PC-3 (cell line): ENCODE data around the gene TSKS. TPM values are rescaled to one million over a fixed set of nuclear protein-coding genes. Genes with fewer than 3 reads are reported as not detected.

ENCODE experiments used
- ATAC-seq: fragments of 200-7000 bp; cut with Tn5 transposase; 2 replicates; pipeline ENCODE4 v1.9.1; 2020; ENCODE audit warnings: mild to moderate bottlenecking, moderate library complexity
- BruUV-seq: library from RNA; stranded (reverse); fragments of 400-500 nt; replicated peaks from 2 replicates; lab custom pipeline; 2021; lab: Mats Ljungman, UMichigan
- CTCF ChIA-PET: fragments of 300-600 bp; sonication (Branson Sonifier 250); formaldehyde crosslinking; loops from one replicate; lab custom pipeline; 2022; ENCODE audit warnings: antibody characterized with exemption; lab: Charles Lee
- POLR2A ChIA-PET: fragments of 300-600 bp; sonication (Branson Sonifier 250); formaldehyde crosslinking; loops from one replicate; lab custom pipeline; 2022; ENCODE audit warnings: antibody characterized with exemption; ENCODE audit not compliant: unreplicated experiment; lab: Charles Lee
- DNase-seq: peaks from one replicate; pipeline ENCODE4 v3.0.0-alpha.2; 2015
- H2AFZ ChIP-seq: fragments of 300-600 bp; sonication (generic); 2 replicates; pipeline ENCODE4 v1.6.0; 2016; ENCODE audit warnings: antibody characterized with exemption, low read length
- H3F3A ChIP-seq: fragments of 300-600 bp; sonication (generic); one replicate; pipeline ENCODE4 v1.6.0; 2017; ENCODE audit warnings: antibody characterized with exemption, low read length, control low read depth, mild to moderate bottlenecking; ENCODE audit not compliant: unreplicated experiment
- H3K27ac ChIP-seq: fragments of 300-600 bp; sonication (generic); 2 replicates; pipeline ENCODE4 v1.5.1; 2016; ENCODE audit warnings: mild to moderate bottlenecking, low read length
- H3K27me3 ChIP-seq: fragments of 300-600 bp; sonication (generic); 2 replicates; pipeline ENCODE4 v1.6.1; 2016; ENCODE audit warnings: low read length, mixed read lengths
- H3K36me3 ChIP-seq: fragments of 300-600 bp; sonication (generic); 2 replicates; pipeline ENCODE4 v1.6.1; 2016; ENCODE audit warnings: low read depth, mixed run types, low read length, mixed read lengths
- H3K4me1 ChIP-seq: fragments of 300-600 bp; sonication (generic); 2 replicates; pipeline ENCODE4 v1.5.1; 2016; ENCODE audit warnings: low read length; ENCODE audit not compliant: insufficient read depth
- H3K4me2 ChIP-seq: fragments of 300-600 bp; sonication (generic); 2 replicates; pipeline ENCODE4 v1.6.0; 2016; ENCODE audit warnings: low read length
- H3K4me3 ChIP-seq: fragments of 300-600 bp; sonication (generic); 2 replicates; pipeline ENCODE4 v1.5.1; 2016; ENCODE audit warnings: mild to moderate bottlenecking, low read length, mixed read lengths
- H3K79me2 ChIP-seq: fragments of 300-600 bp; sonication (generic); 2 replicates; pipeline ENCODE4 v1.6.1; 2017; ENCODE audit warnings: low read length, mixed read lengths
- H3K9ac ChIP-seq: fragments of 300-600 bp; sonication (generic); 2 replicates; pipeline ENCODE4 v1.6.0; 2016; ENCODE audit warnings: mild to moderate bottlenecking, low read length
- H3K9me2 ChIP-seq: fragments of 300-600 bp; sonication (generic); replicated peaks from 2 replicates; pipeline ENCODE4 v1.6.1; 2016; ENCODE audit warnings: mixed run types, low read length, mixed read lengths
- H3K9me3 ChIP-seq: fragments of 300-600 bp; sonication (generic); 2 replicates; pipeline ENCODE4 v1.6.1; 2016; ENCODE audit warnings: low read length, mixed read lengths
- H4K20me1 ChIP-seq: fragments of 300-600 bp; sonication (generic); 2 replicates; pipeline ENCODE4 v1.6.1; 2016; ENCODE audit warnings: low read length, mixed read lengths
- CTCF ChIP-seq: fragments of 300-600 bp; sonication (generic); conservative IDR thresholded peaks from 2 replicates; pipeline ENCODE4 v1.5.1; 2017; ENCODE audit warnings: antibody characterized with exemption, low read depth, mild to moderate bottlenecking, low read length
- EZH2 ChIP-seq: fragments of 300-600 bp; sonication (generic); IDR thresholded peaks from one replicate; pipeline ENCODE4 v1.6.1; 2017; ENCODE audit warnings: antibody characterized with exemption, mild to moderate bottlenecking, low read length; ENCODE audit not compliant: unreplicated experiment
- EZH2phosphoT487 ChIP-seq: fragments of 300-600 bp; sonication (generic); IDR thresholded peaks from 2 replicates; pipeline ENCODE4 v1.6.1; 2018; ENCODE audit warnings: mild to moderate bottlenecking, antibody characterized with exemption, low read length, borderline replicate concordance
- intact Hi-C: fragments of 100-400 bp; cut with micrococcal nuclease; formaldehyde crosslinking; loops from 2 replicates; pipeline ENCODE4 v1.9.0; 2023
- total RNA-seq: library from RNA; depleted of rRNA; stranded (reverse); fragments of >200 nt; gene quantifications from 2 replicates; pipeline ENCODE4 v1.2.3, GENCODE V29; 2014

The TSKS gene
- total RNA-seq, 1 experiment from 2014 or later: not detected

DNA sequence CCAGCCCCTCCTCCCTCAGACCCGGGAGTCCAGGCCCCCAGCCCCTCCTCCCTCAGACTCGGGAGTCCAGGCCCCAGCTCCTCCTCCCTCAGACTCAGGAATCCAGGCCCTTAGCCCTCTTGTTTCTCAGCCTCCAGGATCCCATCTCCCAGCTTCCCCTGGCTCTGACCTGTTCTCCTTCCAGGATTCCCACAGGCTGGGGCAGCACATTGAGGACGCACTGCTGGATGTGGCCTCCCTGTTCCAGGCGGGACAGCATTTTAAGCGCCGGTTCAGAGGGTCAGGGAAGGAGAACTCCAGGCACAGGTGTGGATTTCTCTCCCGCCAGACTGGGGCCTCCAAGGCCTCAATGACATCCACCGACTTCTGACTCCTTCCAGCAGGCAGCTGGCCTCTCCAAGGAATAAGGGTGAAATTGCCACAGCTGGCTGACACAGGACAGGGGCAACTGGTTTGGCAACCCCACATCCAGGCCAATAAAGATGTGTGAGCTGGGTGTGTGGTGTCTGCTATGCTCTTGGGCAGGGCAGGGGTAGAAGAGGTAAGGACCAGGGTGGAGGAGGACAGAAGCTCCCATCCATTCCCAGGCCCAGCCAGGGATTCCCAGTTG is 49.8 kb downstream of the TSKS start:
- Histone ChIP-seq H3K9me3 (no peaks in the 10 kb centered on the region), H2AFZ (no peak overlapping the region), H3K9me2 (no peaks in the 10 kb centered on the region), H3K4me1 (peaks cover 21% of the 10 kb centered on the region), H3K79me2 (no peaks in the 10 kb centered on the region), H3K9ac (no peak overlapping the region), H3K4me2 (peak overlapping the region; percentile 66), H3K36me3 (no peaks in the 10 kb centered on the region), H3K4me3 (no peak overlapping the region), H3K27me3 (no peaks in the 10 kb centered on the region), H3F3A (no peaks in the 10 kb centered on the region), H4K20me1 (no peaks in the 10 kb centered on the region), H3K27ac (peak overlapping the region; percentile 30)
- no TSS peak for BruUV-seq
- POLR2A ChIA-PET: interaction anchor here (0.6 to 0.7 kb wide), 2 partner anchors 49 to 72 kb away, joined by 4 to 5 read pairs; partner anchors contain the start of gene SCAF1
- DNase-seq (peak; percentile 86), ATAC-seq (peak; percentile 68)
- CTCF ChIA-PET: no interaction called here
- intact Hi-C loops: no loop called here
- no peak for TF ChIP-seq EZH2phosphoT487
- no peak for TF ChIP-seq EZH2
- TF ChIP-seq CTCF: no peak

DNA sequence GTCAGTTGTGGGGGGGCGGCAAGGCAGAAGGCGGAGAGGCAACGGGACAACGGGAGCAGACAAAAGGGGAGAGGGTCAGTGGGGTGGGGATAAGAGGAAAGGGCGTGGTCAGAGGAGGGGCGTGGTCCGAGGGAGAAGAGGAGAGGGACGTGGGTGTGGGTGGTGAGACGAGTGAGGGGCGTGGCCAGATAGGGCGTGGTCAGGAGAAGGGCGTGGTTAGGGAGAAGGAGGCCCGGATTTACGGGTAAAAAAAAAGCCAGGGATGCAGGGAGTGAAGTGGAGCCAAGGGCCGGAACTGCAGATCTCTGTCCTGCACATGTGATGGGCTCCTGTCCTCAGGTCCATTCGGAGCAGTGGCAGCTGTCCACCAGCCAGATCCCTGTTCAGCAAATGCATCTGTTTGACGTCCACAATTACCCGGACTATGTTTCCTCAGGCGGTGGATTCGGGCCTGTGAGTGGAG is 50.7 kb downstream of the TSKS start:
- ATAC-seq (peak; percentile 57), DNase-seq (peak; percentile 86)
- intact Hi-C loops: no loop called here
- H3K4me3 ChIP-seq: no peak overlapping the region
- H2AFZ ChIP-seq: no peak overlapping the region
- ChIA-PET POLR2A (no interaction called here), CTCF (no interaction called here)
- no peaks in the 10 kb centered on the region for H3K79me2 ChIP-seq
- H3K4me2 ChIP-seq: no peak overlapping the region; the same call in 1 of the 2 replicates
- H3K27ac ChIP-seq: no peak overlapping the region
- H3K9me3 ChIP-seq: no peaks in the 10 kb centered on the region
- no peaks in the 10 kb centered on the region for H3K27me3 ChIP-seq
- H3K4me1 ChIP-seq: peaks cover 21% of the 10 kb centered on the region
- H4K20me1 ChIP-seq: no peaks in the 10 kb centered on the region
- H3K36me3 ChIP-seq: no peaks in the 10 kb centered on the region
- H3K9ac ChIP-seq: no peak overlapping the region
- no peaks in the 10 kb centered on the region for H3K9me2 ChIP-seq
- BruUV-seq: no TSS peak
- TF ChIP-seq CTCF (no peak), EZH2 (no peak), EZH2phosphoT487 (no peak)
- H3F3A ChIP-seq: no peaks in the 10 kb centered on the region

DNA sequence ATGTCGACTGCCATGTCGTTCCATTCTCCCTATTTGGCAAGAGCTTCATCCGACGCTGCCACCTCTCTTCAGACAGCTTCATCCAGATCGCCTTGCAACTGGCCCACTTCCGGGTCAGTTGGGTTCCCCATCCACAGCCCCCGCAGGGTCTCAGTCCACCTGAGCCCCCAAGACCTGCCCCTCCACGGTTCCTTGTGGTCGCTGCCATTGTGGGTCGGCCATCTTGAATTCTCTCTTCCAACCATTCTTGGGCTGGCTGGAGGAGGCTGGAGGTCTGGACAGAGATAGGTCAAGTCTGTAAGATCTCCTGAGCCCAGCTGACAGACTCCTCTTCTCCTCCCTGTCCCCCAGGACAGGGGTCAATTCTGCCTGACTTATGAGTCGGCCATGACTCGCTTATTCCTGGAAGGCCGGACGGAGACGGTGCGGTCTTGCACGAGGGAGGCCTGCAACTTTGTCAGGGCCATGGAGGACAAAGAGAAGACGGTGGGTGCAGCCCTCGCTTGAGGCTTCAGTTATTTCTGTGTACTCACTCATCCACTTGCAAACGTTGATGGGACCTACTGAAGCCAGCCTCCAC is 52.6 kb downstream of the TSKS start:
- intact Hi-C loops: no loop called here
- BruUV-seq: no TSS peak
- ATAC-seq (peak; percentile 46), DNase-seq (peak; percentile 72)
- no peak overlapping the region for H3K9ac ChIP-seq
- H3K9me3 ChIP-seq: no peaks in the 10 kb centered on the region
- no peaks in the 10 kb centered on the region for H3K79me2 ChIP-seq
- H3K27me3 ChIP-seq: no peaks in the 10 kb centered on the region
- CTCF ChIA-PET: no interaction called here
- TF ChIP-seq EZH2phosphoT487: no peak
- TF ChIP-seq CTCF: no peak
- no peak for TF ChIP-seq EZH2
- no peaks in the 10 kb centered on the region for H4K20me1 ChIP-seq
- no peak overlapping the region for H3K4me3 ChIP-seq
- H3K9me2 ChIP-seq: no peaks in the 10 kb centered on the region
- no peak overlapping the region for H3K4me2 ChIP-seq
- H3K36me3 ChIP-seq: no peaks in the 10 kb centered on the region
- H3F3A ChIP-seq: no peaks in the 10 kb centered on the region
- POLR2A ChIA-PET: interaction anchor here (0.5 kb wide), 1 partner anchor 138 kb away, joined by 8 read pairs; no protein-coding TSS in a partner anchor
- peak overlapping the region; percentile 64 for H2AFZ ChIP-seq
- peaks cover 21% of the 10 kb centered on the region for H3K4me1 ChIP-seq
- no peak overlapping the region for H3K27ac ChIP-seq
